Keratinocyte (primary cell): ENCODE data around the gene AFM. TPM values are rescaled to one million over a fixed set of nuclear protein-coding genes. Genes with fewer than 3 reads are reported as not detected.

Experiments used
- DNase-seq: peaks from one replicate; pipeline ENCODE4 v3.0.0-alpha.2; 2011; ENCODE audit warnings: low read depth, missing footprints, low spot score
- FAIRE-seq: peaks from 2 replicates; lab custom pipeline; 2011; peaks lifted over from hg19 to GRCh38; lab: Jason Lieb, UNC
- H2AFZ ChIP-seq: 2 replicates; pipeline ENCODE4 v1.6.0; 2012; ENCODE audit warnings: low read length, control low read depth, inconsistent platforms; ENCODE audit not compliant: control insufficient read depth
- H3K27ac ChIP-seq: 2 replicates; pipeline ENCODE4 v1.5.1; 2011; ENCODE audit warnings: low read length; ENCODE audit not compliant: control insufficient read depth, insufficient read depth
- H3K27me3 ChIP-seq: 3 replicates; pipeline ENCODE4 v1.6.0; 2011; ENCODE audit warnings: low read length; ENCODE audit not compliant: control insufficient read depth, insufficient read depth; ENCODE audit errors: extremely low read depth
- H3K36me3 ChIP-seq, 2 experiments: 2 replicates in 1 of 2; 3 replicates in 1 of 2; pipeline ENCODE4 v1.5.1; 2011; ENCODE audit warnings: low read length in 2 of 2, mild to moderate bottlenecking in 1 of 2; ENCODE audit not compliant: control insufficient read depth in 2 of 2, insufficient read depth in 2 of 2; ENCODE audit errors: extremely low read depth in 1 of 2
- H3K4me1 ChIP-seq: 3 replicates; pipeline ENCODE4 v1.5.1; 2011; ENCODE audit warnings: low read length; ENCODE audit not compliant: control insufficient read depth, insufficient read depth; ENCODE audit errors: extremely low read depth
- H3K4me2 ChIP-seq: 3 replicates; pipeline ENCODE4 v1.6.0; 2011; ENCODE audit warnings: low read depth, low read length; ENCODE audit not compliant: control insufficient read depth, insufficient read depth; ENCODE audit errors: extremely low read depth
- H3K4me3 ChIP-seq, 3 experiments: fragments of 200-600 bp in 1 of 3; sonication (generic) in 1 of 3; 2 replicates in 2 of 3; 3 replicates in 1 of 3; pipeline ENCODE4 v1.5.1; 2011 to 2016; ENCODE audit warnings: low read length in 3 of 3, mild to moderate bottlenecking in 3 of 3, control low read depth in 2 of 3, inconsistent platforms in 1 of 3, low read depth in 1 of 3, mixed read lengths in 1 of 3, mixed run types in 1 of 3, moderate library complexity in 1 of 3; ENCODE audit not compliant: control insufficient read depth in 2 of 3, insufficient read depth in 2 of 3; ENCODE audit errors: extremely low read depth in 1 of 3
- H3K79me2 ChIP-seq: 2 replicates; pipeline ENCODE4 v1.6.0; 2012; ENCODE audit warnings: low read length; ENCODE audit not compliant: control insufficient read depth, insufficient read depth
- H3K9ac ChIP-seq: 3 replicates; pipeline ENCODE4 v1.6.0; 2011; ENCODE audit warnings: low read length; ENCODE audit not compliant: control insufficient read depth, insufficient read depth; ENCODE audit errors: extremely low read depth
- H3K9me1 ChIP-seq: 3 replicates; pipeline ENCODE4 v1.6.0; 2011; ENCODE audit warnings: low read length; ENCODE audit not compliant: control insufficient read depth, insufficient read depth; ENCODE audit errors: extremely low read depth
- H3K9me3 ChIP-seq: 2 replicates; pipeline ENCODE4 v1.5.1; 2012; ENCODE audit warnings: low read depth, low read length; ENCODE audit not compliant: control insufficient read depth
- H4K20me1 ChIP-seq: 3 replicates; pipeline ENCODE4 v1.6.0; 2011; ENCODE audit warnings: low read length; ENCODE audit not compliant: control insufficient read depth, insufficient read depth; ENCODE audit errors: extremely low read depth
- EZH2 ChIP-seq: IDR thresholded peaks from one replicate; pipeline ENCODE4 v1.6.1; 2012; ENCODE audit warnings: inconsistent platforms, mild to moderate bottlenecking, low read length, moderate library complexity
- dilution Hi-C: fragments of 300-500 bp; cut with MboI; formaldehyde crosslinking; loops from one replicate; pipeline ENCODE4 v1.7.0; 2020; ENCODE audit warnings: low sequenced_read_pairs; ENCODE audit not compliant: extremely low pct_ligation_motif_present
- polyA plus RNA-seq, 5 experiments: library from polyadenylated mRNA; depleted of rRNA in 3 of 5; stranded (reverse) in 3 of 5; stranded (forward) in 1 of 5; unstranded in 1 of 5; fragments of >200 nt; gene quantifications; 1 replicate in 1 of 5; 2 replicates in 3 of 5; 3 replicates in 1 of 5; pipeline versions ENCODE4 v1.2.1 to v1.2.3, GENCODE V29; 2011 to 2012; ENCODE audit warnings: missing spikeins in 2 of 5, low read depth in 1 of 5, low replicate concordance in 1 of 5
- TF ChIP-seq, protein P1 (sequence below), 3 experiments: IDR thresholded peaks in 1 of 3; conservative IDR thresholded peaks in 1 of 3; optimal IDR thresholded peaks in 1 of 3; 2 replicates in 2 of 3; 3 replicates in 1 of 3; pipeline versions ENCODE3 to v1.5.1; 2011; ENCODE audit warnings: low read length in 3 of 3, mild to moderate bottlenecking in 3 of 3, moderate library complexity in 2 of 3, control low read depth in 1 of 3, inconsistent platforms in 1 of 3; ENCODE audit not compliant: insufficient read depth in 2 of 3; ENCODE audit errors: extremely low read depth in 1 of 3

The AFM gene
- polyA plus RNA-seq, 1 donor (not counting 4 experiments of a cell fraction or from before 2014, with no cell fraction given): not detected

DNA sequence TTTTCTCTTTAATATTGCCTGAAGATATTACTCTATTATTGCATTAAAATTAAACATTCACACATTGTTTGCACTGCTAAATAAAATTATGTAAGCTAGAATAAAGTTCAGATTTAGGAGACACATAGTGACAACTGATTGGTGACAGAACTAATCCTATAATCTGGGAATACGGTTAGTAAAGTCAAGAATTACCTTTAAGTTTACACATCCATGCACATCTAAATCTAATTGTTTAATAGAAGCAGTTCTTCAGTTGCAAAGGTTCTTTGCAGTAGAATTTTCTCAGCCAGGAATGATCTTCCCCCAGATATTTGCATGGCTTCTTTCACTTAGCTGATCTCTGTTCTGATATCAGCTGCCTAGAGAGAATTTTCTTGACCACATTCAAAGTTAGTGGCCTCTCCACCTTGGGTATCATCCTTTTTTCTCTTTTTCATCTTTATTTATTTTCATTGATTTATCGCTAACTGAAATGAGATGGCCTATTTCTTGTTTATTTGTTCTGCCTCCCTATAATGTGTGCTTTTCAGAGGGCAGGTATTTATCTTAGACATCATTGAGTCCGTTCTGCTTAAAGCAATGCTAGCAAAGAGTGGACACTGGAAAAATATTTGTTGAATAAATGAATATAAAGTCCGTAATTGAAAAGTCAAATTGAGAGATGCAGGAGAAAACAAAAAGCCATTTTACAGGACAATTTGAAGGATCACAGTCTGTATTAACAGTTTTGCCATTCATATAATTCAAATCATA lies 32.9 kb upstream of the AFM start:
- no peak for FAIRE-seq
- H3K27ac ChIP-seq: no peak overlapping the region
- no peak for DNase-seq
- dilution Hi-C loops: no loop called here
- no peak overlapping the region for H3K4me3 ChIP-seq
- no peak overlapping the region for H3K9ac ChIP-seq
- TF ChIP-seq, protein P1, sequence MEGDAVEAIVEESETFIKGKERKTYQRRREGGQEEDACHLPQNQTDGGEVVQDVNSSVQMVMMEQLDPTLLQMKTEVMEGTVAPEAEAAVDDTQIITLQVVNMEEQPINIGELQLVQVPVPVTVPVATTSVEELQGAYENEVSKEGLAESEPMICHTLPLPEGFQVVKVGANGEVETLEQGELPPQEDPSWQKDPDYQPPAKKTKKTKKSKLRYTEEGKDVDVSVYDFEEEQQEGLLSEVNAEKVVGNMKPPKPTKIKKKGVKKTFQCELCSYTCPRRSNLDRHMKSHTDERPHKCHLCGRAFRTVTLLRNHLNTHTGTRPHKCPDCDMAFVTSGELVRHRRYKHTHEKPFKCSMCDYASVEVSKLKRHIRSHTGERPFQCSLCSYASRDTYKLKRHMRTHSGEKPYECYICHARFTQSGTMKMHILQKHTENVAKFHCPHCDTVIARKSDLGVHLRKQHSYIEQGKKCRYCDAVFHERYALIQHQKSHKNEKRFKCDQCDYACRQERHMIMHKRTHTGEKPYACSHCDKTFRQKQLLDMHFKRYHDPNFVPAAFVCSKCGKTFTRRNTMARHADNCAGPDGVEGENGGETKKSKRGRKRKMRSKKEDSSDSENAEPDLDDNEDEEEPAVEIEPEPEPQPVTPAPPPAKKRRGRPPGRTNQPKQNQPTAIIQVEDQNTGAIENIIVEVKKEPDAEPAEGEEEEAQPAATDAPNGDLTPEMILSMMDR (optimal IDR thresholded peaks at IDR 0.05 in 1 of 3, IDR thresholded peaks at IDR 0.05 in 1 of 3, conservative IDR thresholded peaks at IDR 0.05 in 1 of 3; ENCODE audit: extremely low read depth in 1 of 3, insufficient read depth in 2 of 3, low read length in 3 of 3): no peak
- no peak for TF ChIP-seq EZH2
- H3K4me2 ChIP-seq: no peak overlapping the region
- H3K4me1 ChIP-seq: peaks cover 41% of the 10 kb centered on the region
- H4K20me1 ChIP-seq: no peaks in the 10 kb centered on the region
- H3K27me3 ChIP-seq: no peaks in the 10 kb centered on the region
- H2AFZ ChIP-seq: no peak overlapping the region
- H3K36me3 ChIP-seq: no peaks in the 10 kb centered on the region
- H3K79me2 ChIP-seq: no peaks in the 10 kb centered on the region
- no peaks in the 10 kb centered on the region for H3K9me1 ChIP-seq
- H3K9me3 ChIP-seq: no peaks in the 10 kb centered on the region

DNA sequence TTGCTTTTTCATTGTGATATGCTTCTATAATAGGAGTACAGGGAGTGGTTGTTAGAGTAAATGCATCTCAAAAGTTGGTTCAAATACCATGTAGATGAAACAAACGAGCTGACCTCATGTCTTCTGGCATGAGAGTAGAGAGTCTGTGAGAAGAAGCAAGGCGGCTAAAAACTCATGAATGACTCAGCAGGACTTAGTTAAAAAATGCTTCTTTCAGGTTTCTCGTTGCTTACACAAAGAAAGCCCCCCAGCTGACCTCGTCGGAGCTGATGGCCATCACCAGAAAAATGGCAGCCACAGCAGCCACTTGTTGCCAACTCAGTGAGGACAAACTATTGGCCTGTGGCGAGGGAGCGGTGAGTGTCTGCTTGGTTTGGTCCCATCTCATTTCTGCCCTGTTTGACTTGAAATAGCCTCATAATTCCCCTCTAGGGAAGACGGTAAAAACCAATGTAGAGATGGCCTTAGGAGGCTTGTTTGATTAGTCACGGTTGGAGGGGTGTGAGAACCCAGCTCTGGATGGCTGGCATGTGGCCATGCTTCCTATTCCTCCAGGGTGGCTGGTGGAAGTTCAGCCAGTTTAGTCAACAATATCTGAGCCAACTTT lies 31.0 kb upstream of the AFM start:
- dilution Hi-C loops: no loop called here
- peak; percentile 80 for DNase-seq
- Histone ChIP-seq H3K4me3 (peak overlapping the region in 2 of 3 experiments; percentile 45 to 50), H3K27me3 (no peaks in the 10 kb centered on the region), H3K9ac (peak overlapping the region; percentile 68), H2AFZ (peak overlapping the region; percentile 94), H4K20me1 (no peaks in the 10 kb centered on the region), H3K79me2 (no peaks in the 10 kb centered on the region), H3K4me1 (peaks cover 42% of the 10 kb centered on the region), H3K27ac (peak overlapping the region; percentile 82), H3K9me1 (no peaks in the 10 kb centered on the region), H3K4me2 (peak overlapping the region; percentile 80), H3K9me3 (no peaks in the 10 kb centered on the region), H3K36me3 (no peaks in the 10 kb centered on the region)
- FAIRE-seq: peak; percentile 91
- TF ChIP-seq EZH2: no peak
- TF ChIP-seq, protein P1 (optimal IDR thresholded peaks at IDR 0.05 in 1 of 3, IDR thresholded peaks at IDR 0.05 in 1 of 3, conservative IDR thresholded peaks at IDR 0.05 in 1 of 3; ENCODE audit: extremely low read depth in 1 of 3, insufficient read depth in 2 of 3, low read length in 3 of 3): no peak
